Keratinocyte (primary cell): Measurements from ENCODE around the gene RAB11FIP2. TPM values are rescaled to one million over a fixed set of nuclear protein-coding genes. Genes with fewer than 3 reads are reported as not detected.

Source experiments
- DNase-seq: peaks from one replicate; pipeline ENCODE4 v3.0.0-alpha.2; 2011; ENCODE audit warnings: low read depth, missing footprints, low spot score
- FAIRE-seq: peaks from 2 replicates; lab custom pipeline; 2011; peaks lifted over from hg19 to GRCh38; lab: Jason Lieb, UNC
- H2AFZ ChIP-seq: 2 replicates; pipeline ENCODE4 v1.6.0; 2012; ENCODE audit warnings: low read length, control low read depth, inconsistent platforms; ENCODE audit not compliant: control insufficient read depth
- H3K27ac ChIP-seq: 2 replicates; pipeline ENCODE4 v1.5.1; 2011; ENCODE audit warnings: low read length; ENCODE audit not compliant: control insufficient read depth, insufficient read depth
- H3K27me3 ChIP-seq: 3 replicates; pipeline ENCODE4 v1.6.0; 2011; ENCODE audit warnings: low read length; ENCODE audit not compliant: control insufficient read depth, insufficient read depth; ENCODE audit errors: extremely low read depth
- H3K36me3 ChIP-seq, 2 experiments: 2 replicates in 1 of 2; 3 replicates in 1 of 2; pipeline ENCODE4 v1.5.1; 2011; ENCODE audit warnings: low read length in 2 of 2, mild to moderate bottlenecking in 1 of 2; ENCODE audit not compliant: control insufficient read depth in 2 of 2, insufficient read depth in 2 of 2; ENCODE audit errors: extremely low read depth in 1 of 2
- H3K4me1 ChIP-seq: 3 replicates; pipeline ENCODE4 v1.5.1; 2011; ENCODE audit warnings: low read length; ENCODE audit not compliant: control insufficient read depth, insufficient read depth; ENCODE audit errors: extremely low read depth
- H3K4me2 ChIP-seq: 3 replicates; pipeline ENCODE4 v1.6.0; 2011; ENCODE audit warnings: low read depth, low read length; ENCODE audit not compliant: control insufficient read depth, insufficient read depth; ENCODE audit errors: extremely low read depth
- H3K4me3 ChIP-seq, 3 experiments: fragments of 200-600 bp in 1 of 3; sonication (generic) in 1 of 3; 2 replicates in 2 of 3; 3 replicates in 1 of 3; pipeline ENCODE4 v1.5.1; 2011 to 2016; ENCODE audit warnings: low read length in 3 of 3, mild to moderate bottlenecking in 3 of 3, control low read depth in 2 of 3, inconsistent platforms in 1 of 3, low read depth in 1 of 3, mixed read lengths in 1 of 3, mixed run types in 1 of 3, moderate library complexity in 1 of 3; ENCODE audit not compliant: control insufficient read depth in 2 of 3, insufficient read depth in 2 of 3; ENCODE audit errors: extremely low read depth in 1 of 3
- H3K79me2 ChIP-seq: 2 replicates; pipeline ENCODE4 v1.6.0; 2012; ENCODE audit warnings: low read length; ENCODE audit not compliant: control insufficient read depth, insufficient read depth
- H3K9ac ChIP-seq: 3 replicates; pipeline ENCODE4 v1.6.0; 2011; ENCODE audit warnings: low read length; ENCODE audit not compliant: control insufficient read depth, insufficient read depth; ENCODE audit errors: extremely low read depth
- H3K9me1 ChIP-seq: 3 replicates; pipeline ENCODE4 v1.6.0; 2011; ENCODE audit warnings: low read length; ENCODE audit not compliant: control insufficient read depth, insufficient read depth; ENCODE audit errors: extremely low read depth
- H3K9me3 ChIP-seq: 2 replicates; pipeline ENCODE4 v1.5.1; 2012; ENCODE audit warnings: low read depth, low read length; ENCODE audit not compliant: control insufficient read depth
- H4K20me1 ChIP-seq: 3 replicates; pipeline ENCODE4 v1.6.0; 2011; ENCODE audit warnings: low read length; ENCODE audit not compliant: control insufficient read depth, insufficient read depth; ENCODE audit errors: extremely low read depth
- CTCF ChIP-seq, 3 experiments: IDR thresholded peaks in 1 of 3; conservative IDR thresholded peaks in 1 of 3; optimal IDR thresholded peaks in 1 of 3; 2 replicates in 2 of 3; 3 replicates in 1 of 3; pipeline versions ENCODE3 to v1.5.1; 2011; ENCODE audit warnings: low read length in 3 of 3, mild to moderate bottlenecking in 3 of 3, moderate library complexity in 2 of 3, control low read depth in 1 of 3, inconsistent platforms in 1 of 3; ENCODE audit not compliant: insufficient read depth in 2 of 3; ENCODE audit errors: extremely low read depth in 1 of 3
- EZH2 ChIP-seq: IDR thresholded peaks from one replicate; pipeline ENCODE4 v1.6.1; 2012; ENCODE audit warnings: inconsistent platforms, mild to moderate bottlenecking, low read length, moderate library complexity
- dilution Hi-C: fragments of 300-500 bp; cut with MboI; formaldehyde crosslinking; loops from one replicate; pipeline ENCODE4 v1.7.0; 2020; ENCODE audit warnings: low sequenced_read_pairs; ENCODE audit not compliant: extremely low pct_ligation_motif_present
- polyA plus RNA-seq, 5 experiments: library from polyadenylated mRNA; depleted of rRNA in 3 of 5; stranded (reverse) in 3 of 5; stranded (forward) in 1 of 5; unstranded in 1 of 5; fragments of >200 nt; gene quantifications; 1 replicate in 1 of 5; 2 replicates in 3 of 5; 3 replicates in 1 of 5; pipeline versions ENCODE4 v1.2.1 to v1.2.3, GENCODE V29; 2011 to 2012; ENCODE audit warnings: missing spikeins in 2 of 5, low read depth in 1 of 5, low replicate concordance in 1 of 5

RAB11FIP2 gene
- polyA plus RNA-seq, 1 donor (not counting 4 experiments of a cell fraction or from before 2014, with no cell fraction given), result 6.1 TPM

DNA sequence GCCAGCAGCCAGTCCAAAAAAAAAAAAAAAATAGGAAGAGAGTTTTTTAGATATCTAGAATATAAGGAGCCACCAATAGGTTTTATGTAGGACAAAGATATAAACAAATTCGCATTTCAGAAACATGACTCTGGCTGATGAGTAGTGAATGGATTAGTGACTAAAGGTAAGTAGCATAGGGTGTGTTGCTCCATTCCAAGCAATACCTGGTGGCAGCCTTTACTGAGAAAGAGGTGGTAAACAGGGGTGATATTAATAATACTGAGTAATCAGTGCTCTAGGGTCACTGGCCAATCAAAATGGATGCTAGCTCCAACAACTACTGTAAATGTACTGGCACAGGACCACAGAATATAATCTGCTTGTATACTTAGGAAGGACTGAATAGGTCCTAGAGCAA is 45.5 kb upstream of the RAB11FIP2 start:
- H3K27ac ChIP-seq, result no peak overlapping the region
- no peak overlapping the region for H3K4me2 ChIP-seq
- no peak for DNase-seq

GRCh38 chr10:118080817-118081216 is 34.1 kb upstream of the RAB11FIP2 start:
- FAIRE-seq, result no peak
- no peaks in the 10 kb centered on the region for H4K20me1 ChIP-seq
- H2AFZ ChIP-seq, result no peak overlapping the region
- H3K27me3 ChIP-seq, result no peaks in the 10 kb centered on the region
- no peaks in the 10 kb centered on the region for H3K36me3 ChIP-seq
- H3K27ac ChIP-seq, result no peak overlapping the region
- no peaks in the 10 kb centered on the region for H3K79me2 ChIP-seq
- H3K4me3 ChIP-seq, result no peak overlapping the region
- dilution Hi-C loops, result no loop called here
- H3K9me1 ChIP-seq, result no peaks in the 10 kb centered on the region
- no peak for DNase-seq
- no peak overlapping the region for H3K9ac ChIP-seq
- no peak overlapping the region for H3K4me2 ChIP-seq
- no peaks in the 10 kb centered on the region for H3K9me3 ChIP-seq
- no peak for TF ChIP-seq EZH2
- no peak for TF ChIP-seq CTCF (optimal IDR thresholded peaks at IDR 0.05 in 1 of 3, IDR thresholded peaks at IDR 0.05 in 1 of 3, conservative IDR thresholded peaks at IDR 0.05 in 1 of 3; ENCODE audit: extremely low read depth in 1 of 3, insufficient read depth in 2 of 3, low read length in 3 of 3)
- H3K4me1 ChIP-seq, result no peaks in the 10 kb centered on the region

More for the DNA sequence above, 45.5 kb upstream of the RAB11FIP2 start:
- no peaks in the 10 kb centered on the region for H3K9me3 ChIP-seq
- H3K9me1 ChIP-seq, result no peaks in the 10 kb centered on the region
- no peak overlapping the region for H3K9ac ChIP-seq
- no peaks in the 10 kb centered on the region for H3K79me2 ChIP-seq
- TF ChIP-seq CTCF (optimal IDR thresholded peaks at IDR 0.05 in 1 of 3, IDR thresholded peaks at IDR 0.05 in 1 of 3, conservative IDR thresholded peaks at IDR 0.05 in 1 of 3; ENCODE audit: extremely low read depth in 1 of 3, insufficient read depth in 2 of 3, low read length in 3 of 3) (no peak), EZH2 (no peak)
- dilution Hi-C loops, result no loop called here
- H2AFZ ChIP-seq, result no peak overlapping the region
- H3K27me3 ChIP-seq, result no peaks in the 10 kb centered on the region
- no peaks in the 10 kb centered on the region for H4K20me1 ChIP-seq
- no peak overlapping the region for H3K4me3 ChIP-seq
- H3K4me1 ChIP-seq, result no peaks in the 10 kb centered on the region
- H3K36me3 ChIP-seq, result no peaks in the 10 kb centered on the region
- no peak for FAIRE-seq
